Cerebellar cortex (tissue), 1 donor: ENCODE results near the gene ASCL2.

ENCODE experiments used
- DNase-seq: peaks from one replicate; pipeline ENCODE4 v3.0.0-alpha.2; 2015; ENCODE audit warnings: low spot score

Gene ASCL2

GRCh38 chr11:2233693-2234455, 36.5 kb downstream of the ASCL2 start:
- no peak for DNase-seq

- DNase-seq, result no peak
Observed at GRCh38 chr11:2229713-2230297, 40.6 kb downstream of the ASCL2 start.

- no peak for DNase-seq
Observed at GRCh38 chr11:2224254-2224653, 46.1 kb downstream of the ASCL2 start.

GRCh38 chr11:2223153-2223794, 47.1 kb downstream of the ASCL2 start:
- DNase-seq, result no peak

- no peak for DNase-seq
Observed at GRCh38 chr11:2222451-2222850, 47.9 kb downstream of the ASCL2 start.

- no peak for DNase-seq
Observed at GRCh38 chr11:2221591-2221990, 48.8 kb downstream of the ASCL2 start.

GRCh38 chr11:2221024-2221423, 49.4 kb downstream of the ASCL2 start:
- DNase-seq, result no peak

GRCh38 chr11:2220173-2220771, 50.1 kb downstream of the ASCL2 start:
- DNase-seq, result no peak

GRCh38 chr11:2219318-2220017, 50.9 kb downstream of the ASCL2 start:
- no peak for DNase-seq
